HepG2 (cell line): ENCODE data around the gene NEK6. TPM values are rescaled to one million over a fixed set of nuclear protein-coding genes. Genes with fewer than 3 reads are reported as not detected.

ENCODE experiments used
- ATF3 ChIP-seq: sonication (generic); formaldehyde crosslinking; IDR thresholded peaks from 2 replicates; pipeline ENCODE4 v1.4.0; 2020; ENCODE audit warnings: missing genetic modification reagents
- DDIT3 ChIP-seq: sonication (generic); formaldehyde crosslinking; IDR thresholded peaks from 2 replicates; pipeline ENCODE4 v1.4.0; 2020; ENCODE audit warnings: mild to moderate bottlenecking, missing genetic modification reagents
- HMG20A ChIP-seq: IDR thresholded peaks from 2 replicates; pipeline ENCODE4 v1.6.1; 2016; ENCODE audit warnings: borderline replicate concordance
- HMGXB4 ChIP-seq, 2 experiments: sonication (generic) in 1 of 2; formaldehyde crosslinking in 1 of 2; IDR thresholded peaks; 2 replicates each; pipeline versions ENCODE4 v1.4.0 to v1.6.1; 2018 to 2020; ENCODE audit warnings: missing genetic modification reagents in 2 of 2, borderline replicate concordance in 1 of 2, low read depth in 1 of 2, mild to moderate bottlenecking in 1 of 2, missing biosample characterization in 1 of 2
- NCOA5 ChIP-seq: sonication (generic); formaldehyde crosslinking; IDR thresholded peaks from 2 replicates; pipeline ENCODE4 v1.4.0; 2020; ENCODE audit warnings: missing genetic modification reagents
- NFYB ChIP-seq: sonication (generic); formaldehyde crosslinking; IDR thresholded peaks from 2 replicates; pipeline ENCODE4 v1.4.0; 2020; ENCODE audit warnings: missing genetic modification reagents
- PHF21A ChIP-seq: sonication (generic); formaldehyde crosslinking; IDR thresholded peaks from 2 replicates; pipeline ENCODE4 v1.5.0; 2020; ENCODE audit warnings: mild to moderate bottlenecking, missing genetic modification reagents
- SCMH1 ChIP-seq: sonication (generic); formaldehyde crosslinking; IDR thresholded peaks from 2 replicates; pipeline ENCODE4 v1.9.0; 2021; ENCODE audit warnings: missing genetic modification reagents, mild to moderate bottlenecking, borderline replicate concordance
- SNAPC2 ChIP-seq: sonication (generic); formaldehyde crosslinking; IDR thresholded peaks from 2 replicates; pipeline ENCODE4 v1.8.1; 2022; ENCODE audit warnings: mild to moderate bottlenecking, missing genetic modification reagents
- THYN1 ChIP-seq: sonication (generic); formaldehyde crosslinking; IDR thresholded peaks from 2 replicates; pipeline ENCODE4 v1.8.1; 2023; ENCODE audit warnings: low read depth, mild to moderate bottlenecking, moderate library complexity, missing genetic modification reagents, borderline replicate concordance
- ZNF205 ChIP-seq: IDR thresholded peaks from 2 replicates; pipeline ENCODE4 v1.6.1; 2018; ENCODE audit warnings: missing biosample characterization, missing genetic modification reagents
- ZNF296 ChIP-seq: sonication (generic); formaldehyde crosslinking; conservative IDR thresholded peaks from 2 replicates; pipeline ENCODE4 v1.5.0; 2020; ENCODE audit warnings: mild to moderate bottlenecking, missing genetic modification reagents
- ZNF30 ChIP-seq: sonication (generic); formaldehyde crosslinking; IDR thresholded peaks from 2 replicates; pipeline ENCODE4 v1.5.0; 2020; ENCODE audit warnings: mild to moderate bottlenecking, missing genetic modification reagents
- ZNF331 ChIP-seq: sonication (generic); formaldehyde crosslinking; IDR thresholded peaks from 2 replicates; pipeline ENCODE4 v1.4.0; 2020; ENCODE audit warnings: missing genetic modification reagents
- ZNF354B ChIP-seq: sonication (generic); formaldehyde crosslinking; IDR thresholded peaks from 2 replicates; pipeline ENCODE4 v1.8.0; 2022; ENCODE audit warnings: mild to moderate bottlenecking, missing genetic modification reagents
- ZNF362 ChIP-seq: sonication (generic); formaldehyde crosslinking; IDR thresholded peaks from 2 replicates; pipeline ENCODE4 v1.4.0; 2020; ENCODE audit warnings: missing genetic modification reagents, mild to moderate bottlenecking, borderline replicate concordance
- ZNF550 ChIP-seq: sonication (generic); formaldehyde crosslinking; IDR thresholded peaks from 2 replicates; pipeline ENCODE4 v1.4.0; 2020; ENCODE audit warnings: mild to moderate bottlenecking, missing genetic modification reagents, borderline replicate concordance
- ZNF558 ChIP-seq: sonication (generic); formaldehyde crosslinking; IDR thresholded peaks from 2 replicates; pipeline ENCODE4 v1.9.0; 2022; ENCODE audit warnings: mild to moderate bottlenecking, missing genetic modification reagents, borderline replicate concordance
- ZNF569 ChIP-seq: sonication (generic); formaldehyde crosslinking; IDR thresholded peaks from 2 replicates; pipeline ENCODE4 v1.5.0; 2020; ENCODE audit warnings: mild to moderate bottlenecking, missing genetic modification reagents, moderate library complexity, borderline replicate concordance
- ZNF598 ChIP-seq: sonication (generic); formaldehyde crosslinking; IDR thresholded peaks from 2 replicates; pipeline ENCODE4 v1.5.1; 2020; ENCODE audit warnings: mild to moderate bottlenecking, missing genetic modification reagents, borderline replicate concordance
- ZNF660 ChIP-seq: sonication (generic); formaldehyde crosslinking; IDR thresholded peaks from 2 replicates; pipeline ENCODE4 v1.5.1; 2020; ENCODE audit warnings: mild to moderate bottlenecking, low read depth, missing genetic modification reagents, borderline replicate concordance
- ZNF883 ChIP-seq: sonication (generic); formaldehyde crosslinking; IDR thresholded peaks from 2 replicates; pipeline ENCODE4 v1.5.1; 2020; ENCODE audit warnings: mild to moderate bottlenecking, missing genetic modification reagents; ENCODE audit errors: not compliant biosample characterization
- ZSCAN30 ChIP-seq: sonication (generic); formaldehyde crosslinking; IDR thresholded peaks from 2 replicates; pipeline ENCODE4 v1.5.0; 2020; ENCODE audit warnings: mild to moderate bottlenecking, missing genetic modification reagents
- polyA plus RNA-seq, 8 experiments: library from polyadenylated mRNA; depleted of rRNA in 3 of 8; stranded (reverse) in 7 of 8; unstranded in 1 of 8; fragments of >200 nt; fragmentation: Illumina TruSeq in 4 of 8; extraction: Trizol in 4 of 8; gene quantifications; 2 replicates each; pipeline versions ENCODE4 v1.2.1 to v1.2.3, GENCODE V29; 2011 to 2016; ENCODE audit warnings: low read depth in 4 of 8, missing spikeins in 1 of 8, mixed read lengths in 1 of 8; ENCODE audit not compliant: insufficient read depth in 1 of 8
- total RNA-seq, 5 experiments: library from RNA; depleted of rRNA; stranded (reverse); fragments of >200 nt; fragmentation: Illumina TruSeq; extraction: Trizol; gene quantifications; 2 replicates each; pipeline ENCODE4 v1.2.3, GENCODE V29; 2016; ENCODE audit warnings: low read depth in 1 of 5
- TF ChIP-seq, protein P1 (sequence below): sonication (generic); formaldehyde crosslinking; IDR thresholded peaks from 2 replicates; pipeline ENCODE4 v1.4.0; 2020; ENCODE audit warnings: missing genetic modification reagents, borderline replicate concordance

NEK6 gene
- total and polyA plus RNA-seq, 2 of the 13 experiments (the other 11 are each of a cell fraction or from before 2014, with no cell fraction given): 30.4 to 119 TPM

DNA sequence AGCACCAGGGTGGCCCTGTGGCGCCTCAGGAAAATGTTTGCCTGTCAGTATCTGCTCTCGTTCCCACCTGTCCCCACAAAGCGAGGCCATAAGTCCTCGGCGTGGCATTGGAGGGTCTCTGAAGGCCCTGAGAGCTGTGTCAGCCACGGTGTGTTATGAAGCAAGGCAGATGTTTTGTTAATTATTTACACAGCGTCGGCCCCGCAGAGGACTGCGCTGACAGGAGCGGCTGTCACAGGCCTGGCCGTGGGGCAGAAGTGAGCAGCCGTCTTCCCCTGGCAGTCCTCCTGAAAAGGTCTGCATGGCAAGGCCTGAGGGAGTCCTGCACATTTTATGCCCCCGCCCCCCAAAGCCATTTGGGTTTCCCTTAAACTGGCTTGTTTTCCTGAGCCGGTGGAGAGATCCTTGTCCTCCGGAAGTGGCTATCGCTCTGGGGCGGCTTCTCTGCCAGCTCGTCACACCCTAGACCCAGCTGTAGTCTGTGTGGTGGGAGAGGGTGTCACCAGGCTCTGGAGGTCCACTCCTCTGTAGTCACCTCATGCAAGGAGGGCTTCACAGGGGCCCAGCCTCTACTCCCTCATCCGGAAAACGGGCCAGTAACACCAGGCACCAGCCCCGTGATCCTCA lies 6.2 kb downstream of the NEK6 start (continued):
- TF ChIP-seq ZNF569 (no peak), SCMH1 (CRISPR knock-in tag) (no peak), ZNF883 (no peak), ZNF30 (CRISPR knock-in tag) (no peak), NCOA5 (CRISPR knock-in tag) (no peak), ZNF598 (CRISPR knock-in tag) (no peak; the same call in 1 of the 2 replicates), ZNF660 (0 out of 2 replicates have a peak, but pooled peaks have one; percentile 59), ZNF331 (CRISPR knock-in tag) (0 out of 2 replicates have a peak, but pooled peaks have one; percentile 16), ZNF296 (no peak), HMG20A (CRISPR knock-in tag) (no peak), ZSCAN30 (CRISPR knock-in tag) (no peak), PHF21A (CRISPR knock-in tag) (no peak), ZNF558 (CRISPR knock-in tag) (no peak), DDIT3 (CRISPR knock-in tag) (no peak), ZNF205 (CRISPR knock-in tag) (no peak), ZNF362 (CRISPR knock-in tag) (no peak), THYN1 (no peak), HMGXB4 (CRISPR knock-in tag; IDR thresholded peaks at IDR 0.05; ENCODE audit: borderline replicate concordance in 1 of 2, low read depth in 1 of 2) (no peak), NFYB (CRISPR knock-in tag) (no peak), ZNF354B (CRISPR knock-in tag) (no peak), SNAPC2 (CRISPR knock-in tag) (no peak), ATF3 (CRISPR knock-in tag) (no peak), ZNF550 (no peak)
- TF ChIP-seq, protein P1, sequence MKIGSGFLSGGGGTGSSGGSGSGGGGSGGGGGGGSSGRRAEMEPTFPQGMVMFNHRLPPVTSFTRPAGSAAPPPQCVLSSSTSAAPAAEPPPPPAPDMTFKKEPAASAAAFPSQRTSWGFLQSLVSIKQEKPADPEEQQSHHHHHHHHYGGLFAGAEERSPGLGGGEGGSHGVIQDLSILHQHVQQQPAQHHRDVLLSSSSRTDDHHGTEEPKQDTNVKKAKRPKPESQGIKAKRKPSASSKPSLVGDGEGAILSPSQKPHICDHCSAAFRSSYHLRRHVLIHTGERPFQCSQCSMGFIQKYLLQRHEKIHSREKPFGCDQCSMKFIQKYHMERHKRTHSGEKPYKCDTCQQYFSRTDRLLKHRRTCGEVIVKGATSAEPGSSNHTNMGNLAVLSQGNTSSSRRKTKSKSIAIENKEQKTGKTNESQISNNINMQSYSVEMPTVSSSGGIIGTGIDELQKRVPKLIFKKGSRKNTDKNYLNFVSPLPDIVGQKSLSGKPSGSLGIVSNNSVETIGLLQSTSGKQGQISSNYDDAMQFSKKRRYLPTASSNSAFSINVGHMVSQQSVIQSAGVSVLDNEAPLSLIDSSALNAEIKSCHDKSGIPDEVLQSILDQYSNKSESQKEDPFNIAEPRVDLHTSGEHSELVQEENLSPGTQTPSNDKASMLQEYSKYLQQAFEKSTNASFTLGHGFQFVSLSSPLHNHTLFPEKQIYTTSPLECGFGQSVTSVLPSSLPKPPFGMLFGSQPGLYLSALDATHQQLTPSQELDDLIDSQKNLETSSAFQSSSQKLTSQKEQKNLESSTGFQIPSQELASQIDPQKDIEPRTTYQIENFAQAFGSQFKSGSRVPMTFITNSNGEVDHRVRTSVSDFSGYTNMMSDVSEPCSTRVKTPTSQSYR (CRISPR knock-in tag): 0 out of 2 replicates have a peak, but pooled peaks have one; percentile 7
